Trophoblast cell (in vitro differentiated cells and primary cell): ENCODE data around the gene PLSCR3.

ENCODE experiments used
- DNase-seq, 2 donors: peaks; one replicate each; pipeline ENCODE4 v3.0.0-alpha.2; 2016
- H2AFZ ChIP-seq: 2 replicates; pipeline ENCODE4 v1.6.1; 2013; ENCODE audit warnings: low read length, moderate library complexity, mild to moderate bottlenecking; ENCODE audit not compliant: insufficient read depth, poor library complexity
- H2AK5ac ChIP-seq: 2 replicates; pipeline ENCODE4 v1.6.1; 2013; ENCODE audit warnings: mild to moderate bottlenecking, low read length
- H2BK120ac ChIP-seq: 2 replicates; pipeline ENCODE4 v1.6.1; 2013; ENCODE audit warnings: low read length, mild to moderate bottlenecking, moderate library complexity; ENCODE audit not compliant: insufficient read depth, poor library complexity
- H2BK12ac ChIP-seq: 2 replicates; pipeline ENCODE4 v1.6.1; 2013; ENCODE audit warnings: mild to moderate bottlenecking, low read length, moderate library complexity
- H2BK5ac ChIP-seq: 2 replicates; pipeline ENCODE4 v1.6.1; 2013; ENCODE audit warnings: low read length, low read depth, moderate library complexity, mild to moderate bottlenecking; ENCODE audit not compliant: poor library complexity
- H3K14ac ChIP-seq: 2 replicates; pipeline ENCODE4 v1.6.1; 2013; ENCODE audit warnings: mild to moderate bottlenecking, low read length
- H3K18ac ChIP-seq: 2 replicates; pipeline ENCODE4 v1.6.1; 2013; ENCODE audit warnings: mild to moderate bottlenecking, low read length
- H3K23ac ChIP-seq: 2 replicates; pipeline ENCODE4 v1.6.1; 2013; ENCODE audit warnings: low read length
- H3K27ac ChIP-seq: 2 replicates; pipeline ENCODE4 v1.5.1; 2013; ENCODE audit warnings: low read depth, mild to moderate bottlenecking, inconsistent platforms, low read length, moderate library complexity
- H3K27me3 ChIP-seq: 2 replicates; pipeline ENCODE4 v1.6.1; 2013; ENCODE audit warnings: inconsistent platforms, mild to moderate bottlenecking, low read length, moderate library complexity; ENCODE audit not compliant: insufficient read depth
- H3K36me3 ChIP-seq, 2 experiments: 1 replicate in 1 of 2; 2 replicates in 1 of 2; pipeline ENCODE4 v1.6.1; 2013; ENCODE audit warnings: low read length in 2 of 2, mild to moderate bottlenecking in 2 of 2, moderate library complexity in 1 of 2; ENCODE audit not compliant: insufficient read depth in 2 of 2, control insufficient read depth in 1 of 2
- H3K4ac ChIP-seq: 2 replicates; pipeline ENCODE4 v1.6.1; 2013; ENCODE audit warnings: low read depth, mild to moderate bottlenecking, low read length, moderate library complexity
- H3K4me1 ChIP-seq, 2 experiments: 1 replicate in 1 of 2; 2 replicates in 1 of 2; pipeline ENCODE4 v1.6.1; 2013; ENCODE audit warnings: low read length in 2 of 2, mild to moderate bottlenecking in 2 of 2, moderate library complexity in 1 of 2; ENCODE audit not compliant: insufficient read depth in 2 of 2, control insufficient read depth in 1 of 2
- H3K4me2 ChIP-seq: 2 replicates; pipeline ENCODE4 v1.6.1; 2013; ENCODE audit warnings: inconsistent platforms, mild to moderate bottlenecking, low read length, moderate library complexity
- H3K4me3 ChIP-seq: 2 replicates; pipeline ENCODE4 v1.5.1; 2013; ENCODE audit warnings: mild to moderate bottlenecking, low read depth, low read length, inconsistent platforms
- H3K79me1 ChIP-seq: one replicate; pipeline ENCODE4 v1.6.1; 2013; ENCODE audit warnings: low read length
- H3K79me2 ChIP-seq: 2 replicates; pipeline ENCODE4 v1.6.1; 2013; ENCODE audit warnings: low read length, mild to moderate bottlenecking; ENCODE audit not compliant: control insufficient read depth, insufficient read depth, poor library complexity
- H3K9ac ChIP-seq: 2 replicates; pipeline ENCODE4 v1.6.1; 2013; ENCODE audit warnings: mild to moderate bottlenecking, low read length
- H3K9me3 ChIP-seq: 2 replicates; pipeline ENCODE4 v1.6.1; 2013; ENCODE audit warnings: low read depth, mild to moderate bottlenecking, control low read depth, inconsistent platforms, low read length; ENCODE audit not compliant: insufficient read depth
- H4K12ac ChIP-seq: 2 replicates; pipeline ENCODE4 v1.6.1; 2013; ENCODE audit warnings: low read depth, mild to moderate bottlenecking, low read length, moderate library complexity
- H4K8ac ChIP-seq: 2 replicates; pipeline ENCODE4 v1.6.1; 2013; ENCODE audit warnings: low read depth, mild to moderate bottlenecking, low read length, moderate library complexity
- H4K91ac ChIP-seq: one replicate; pipeline ENCODE4 v1.6.1; 2013; ENCODE audit warnings: low read depth, mild to moderate bottlenecking, low read length, moderate library complexity
- WGBS: extraction: QIAGEN DNeasy Blood & Tissue Kit; methylation state at CpG from one replicate; pipeline ENCODE4 v1.1.7; 2013; ENCODE audit warnings: missing lambda C conversion rate; ENCODE audit not compliant: insufficient read length, insufficient coverage; ENCODE audit errors: extremely low coverage; 5-methylcytosine and 5-hydroxymethylcytosine counted together

PLSCR3 gene

GRCh38 chr17:7340179-7340578 is 54.1 kb downstream of the PLSCR3 start:
- H4K12ac ChIP-seq, result no peak overlapping the region
- H3K36me3 ChIP-seq, result no peaks in the 10 kb centered on the region
- H2BK5ac ChIP-seq, result no peak overlapping the region

More at GRCh38 chr17:7340179-7340578, 54.1 kb downstream of the PLSCR3 start:
- no peaks in the 10 kb centered on the region for H3K9me3 ChIP-seq
- H2BK12ac ChIP-seq, result no peak overlapping the region
- no peak overlapping the region for H3K4me3 ChIP-seq
- no CpG with 5 or more reads among the region's 2 CpGs for WGBS
- H2BK120ac ChIP-seq, result no peak overlapping the region
- H3K23ac ChIP-seq, result no peak overlapping the region
- H3K4ac ChIP-seq, result no peak overlapping the region
- no peak overlapping the region for H3K27ac ChIP-seq
- no peak overlapping the region for H3K14ac ChIP-seq
- H2AFZ ChIP-seq, result no peak overlapping the region
- peak in 1 of 2 donors; percentile 46 for DNase-seq
- H4K8ac ChIP-seq, result no peak overlapping the region
- H2AK5ac ChIP-seq, result no peak overlapping the region
- no peak overlapping the region for H3K18ac ChIP-seq
- H3K4me1 ChIP-seq, result no peaks in the 10 kb centered on the region
- no peak overlapping the region for H4K91ac ChIP-seq
- no peak overlapping the region for H3K4me2 ChIP-seq
- no peaks in the 10 kb centered on the region for H3K79me1 ChIP-seq
- no peak overlapping the region for H3K9ac ChIP-seq
- no peaks in the 10 kb centered on the region for H3K27me3 ChIP-seq
- H3K79me2 ChIP-seq, result no peaks in the 10 kb centered on the region
